Activated naive CD8-positive, alpha-beta T cell treated with anti-CD3 and anti-CD28 coated beads, Interleukin-2, amount 50 U/mL, for 24 hours (primary cell): Measurements from ENCODE around the gene CCDC38.

Source experiments
- ATAC-seq: fragments of 150-1000 bp; cut with Tn5 transposase; one replicate; pipeline ENCODE4 v1.10.0; 2021
- DNase-seq: peaks from one replicate; pipeline ENCODE4 v3.0.0; 2021
- H3K27ac Mint-ChIP-seq: one replicate; pipeline ENCODE4 v1.8.0; 2021; ENCODE audit warnings: mild to moderate bottlenecking, mixed read lengths
- H3K27me3 Mint-ChIP-seq: one replicate; pipeline ENCODE4 v1.8.0; 2021; ENCODE audit warnings: mixed read lengths
- H3K36me3 Mint-ChIP-seq: one replicate; pipeline ENCODE4 v1.8.0; 2021; ENCODE audit warnings: low read depth, mixed read lengths
- H3K4me1 Mint-ChIP-seq: one replicate; pipeline ENCODE4 v1.8.0; 2021; ENCODE audit warnings: mixed read lengths
- H3K4me3 Mint-ChIP-seq: one replicate; pipeline ENCODE4 v1.8.0; 2021; ENCODE audit warnings: mild to moderate bottlenecking, moderate library complexity, mixed read lengths
- H3K9me3 Mint-ChIP-seq: one replicate; pipeline ENCODE4 v1.8.0; 2021; ENCODE audit warnings: mixed read lengths

The CCDC38 gene

DNA sequence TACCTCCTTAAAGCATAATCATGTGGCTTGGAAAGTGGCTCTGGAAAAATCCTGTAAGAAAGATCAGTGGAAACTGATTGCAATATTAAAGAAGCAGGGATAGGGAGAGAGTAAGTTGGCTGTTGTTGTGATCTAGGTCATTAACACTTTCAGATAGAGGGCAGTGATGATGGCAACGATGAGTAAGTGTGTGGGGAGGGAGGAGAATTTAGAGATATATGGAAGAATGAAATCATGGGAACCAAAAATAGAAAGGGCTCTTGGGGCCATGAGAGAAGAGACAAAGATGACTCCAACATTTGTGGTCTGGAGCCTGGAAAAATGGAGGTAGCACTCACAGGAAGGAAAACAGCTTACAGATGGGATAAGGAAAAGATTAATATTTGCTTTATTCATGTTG is 60.3 kb downstream of the CCDC38 start:
- Mint-ChIP-seq H3K27me3 (no peaks in the 10 kb centered on the region), H3K4me3 (no peak overlapping the region), H3K4me1 (no peaks in the 10 kb centered on the region), H3K27ac (no peak overlapping the region), H3K9me3 (no peaks in the 10 kb centered on the region), H3K36me3 (no peaks in the 10 kb centered on the region)
- no peak for DNase-seq
- ATAC-seq = no peak

DNA sequence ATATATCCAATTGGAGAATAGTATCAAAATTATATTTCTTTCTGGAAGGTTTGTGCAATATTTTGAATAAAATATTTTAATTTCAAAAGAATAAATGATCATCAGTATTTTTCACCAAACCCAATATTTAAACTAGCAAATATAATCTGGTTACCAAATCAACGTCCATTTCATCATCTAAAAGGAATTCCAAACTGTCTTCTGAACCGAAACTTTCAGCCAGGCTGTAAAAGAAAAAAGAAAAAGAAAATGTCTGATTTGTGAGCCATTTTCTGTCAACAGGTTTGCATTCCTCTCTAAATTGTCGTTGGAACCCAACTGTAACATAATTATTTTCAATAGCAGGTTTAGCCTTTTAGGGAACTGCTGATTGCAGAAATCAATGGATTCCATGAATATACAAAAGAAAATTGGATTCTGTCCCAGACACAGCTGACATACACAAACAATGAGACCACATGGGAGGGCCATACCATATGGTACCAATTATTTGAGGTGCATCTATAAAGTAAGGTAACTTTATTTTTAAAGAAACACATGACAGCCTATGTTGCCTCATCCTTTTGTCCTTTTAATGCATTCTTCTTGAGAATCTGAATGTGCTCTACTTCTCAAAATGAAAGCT is 61.0 kb downstream of the CCDC38 start:
- H3K4me1 Mint-ChIP-seq = no peaks in the 10 kb centered on the region
- DNase-seq (no peak), ATAC-seq (no peak)
- no peaks in the 10 kb centered on the region for H3K36me3 Mint-ChIP-seq
- H3K4me3 Mint-ChIP-seq = no peak overlapping the region
- no peaks in the 10 kb centered on the region for H3K27me3 Mint-ChIP-seq
- no peak overlapping the region for H3K27ac Mint-ChIP-seq
- H3K9me3 Mint-ChIP-seq = no peaks in the 10 kb centered on the region

DNA sequence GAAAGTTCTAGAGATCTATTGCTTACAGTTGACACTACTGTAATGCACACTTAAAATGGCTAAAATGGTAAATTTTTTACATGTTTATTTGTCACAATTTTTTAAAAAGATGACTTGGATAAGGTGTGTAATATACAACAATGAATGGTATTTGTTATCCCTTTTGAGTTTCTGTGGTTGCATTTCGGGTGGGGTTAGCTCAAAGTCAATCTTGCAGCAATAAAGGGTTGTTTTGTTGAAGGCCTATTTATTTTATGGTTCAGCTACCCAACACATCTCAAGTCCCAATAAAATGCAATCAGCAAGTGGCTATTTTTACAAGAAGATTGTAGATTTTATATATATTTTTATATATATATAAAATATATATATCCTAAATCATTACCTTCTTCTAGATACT is 61.5 kb downstream of the CCDC38 start:
- Mint-ChIP-seq H3K4me1 (no peaks in the 10 kb centered on the region), H3K27ac (no peak overlapping the region), H3K27me3 (no peaks in the 10 kb centered on the region), H3K36me3 (no peaks in the 10 kb centered on the region), H3K4me3 (no peak overlapping the region), H3K9me3 (no peaks in the 10 kb centered on the region)
- DNase-seq (no peak), ATAC-seq (no peak)

DNA sequence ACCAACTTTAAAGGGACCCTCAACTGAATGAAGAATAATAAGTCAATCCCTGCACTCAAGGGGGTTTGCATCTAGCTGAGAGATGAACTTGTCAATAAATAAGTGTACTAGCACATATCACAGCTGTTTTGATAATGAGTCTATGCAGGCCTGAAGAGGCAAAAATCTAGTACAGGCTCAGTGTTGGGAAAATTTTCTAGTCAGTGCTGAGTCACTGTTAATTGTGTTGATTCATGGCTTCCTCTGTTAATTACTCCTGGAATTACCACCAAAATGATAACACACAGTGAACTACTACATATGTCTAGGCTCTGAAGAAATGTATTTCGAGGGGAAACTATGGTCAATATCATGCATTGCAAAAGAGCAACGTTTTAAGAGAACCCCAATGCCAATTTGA is 64.8 kb downstream of the CCDC38 start:
- ATAC-seq = no peak

DNA sequence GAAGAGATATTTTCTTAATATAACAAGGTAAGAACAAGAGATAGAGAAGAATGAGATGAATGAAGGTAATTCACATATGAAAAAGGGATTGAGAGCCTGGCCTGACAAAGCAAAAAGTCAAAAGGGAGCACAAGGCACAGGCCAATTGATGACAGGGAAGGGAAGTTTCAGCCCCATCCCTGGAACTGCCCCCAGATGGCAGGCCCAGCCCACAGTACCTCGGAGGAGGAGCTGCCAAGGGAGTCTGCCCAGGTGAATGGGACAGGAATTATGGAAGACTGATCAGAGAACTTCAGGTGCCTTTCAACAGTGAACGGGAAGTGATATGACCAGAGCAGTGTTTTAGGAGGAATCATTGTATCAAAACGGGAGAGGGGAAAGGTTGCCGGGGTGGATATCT is 68.0 kb downstream of the CCDC38 start:
- H3K9me3 Mint-ChIP-seq = no peaks in the 10 kb centered on the region
- no peak overlapping the region for H3K4me3 Mint-ChIP-seq
- no peak overlapping the region for H3K27ac Mint-ChIP-seq
- H3K27me3 Mint-ChIP-seq = no peaks in the 10 kb centered on the region
- DNase-seq = no peak
- ATAC-seq = no peak
- H3K36me3 Mint-ChIP-seq = peaks cover 19% of the 10 kb centered on the region
- H3K4me1 Mint-ChIP-seq = peaks cover 4% of the 10 kb centered on the region

More for the DNA sequence above, 64.8 kb downstream of the CCDC38 start:
- no peaks in the 10 kb centered on the region for H3K9me3 Mint-ChIP-seq
- no peaks in the 10 kb centered on the region for H3K27me3 Mint-ChIP-seq
- H3K4me3 Mint-ChIP-seq = no peak overlapping the region
- peaks cover 2% of the 10 kb centered on the region for H3K4me1 Mint-ChIP-seq
- H3K36me3 Mint-ChIP-seq = no peaks in the 10 kb centered on the region
- no peak for DNase-seq
- no peak overlapping the region for H3K27ac Mint-ChIP-seq

DNA sequence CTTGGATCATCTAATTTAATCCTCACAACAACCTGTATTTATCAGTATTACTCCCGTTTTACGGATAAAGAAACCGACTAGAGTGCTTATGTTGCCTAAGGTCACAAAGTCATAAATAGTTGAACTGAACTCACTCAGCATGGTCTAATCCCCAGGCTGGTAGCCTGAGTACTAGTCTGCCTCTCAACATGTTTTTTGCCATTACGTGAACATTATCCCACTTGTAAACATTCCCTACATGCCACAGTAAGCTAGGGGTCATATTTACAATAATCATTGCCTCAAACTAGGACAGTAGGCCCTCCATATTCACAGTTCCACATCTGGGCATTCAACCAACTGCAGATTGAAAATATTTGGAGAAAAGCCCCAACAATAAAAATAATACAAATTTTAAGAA is 71.5 kb downstream of the CCDC38 start:
- no peak overlapping the region for H3K27ac Mint-ChIP-seq
- DNase-seq = no peak
- ATAC-seq = no peak
- H3K9me3 Mint-ChIP-seq = no peaks in the 10 kb centered on the region
- H3K4me3 Mint-ChIP-seq = no peak overlapping the region
- peaks cover 37% of the 10 kb centered on the region for H3K36me3 Mint-ChIP-seq
- no peaks in the 10 kb centered on the region for H3K27me3 Mint-ChIP-seq
- peaks cover 13% of the 10 kb centered on the region for H3K4me1 Mint-ChIP-seq

DNA sequence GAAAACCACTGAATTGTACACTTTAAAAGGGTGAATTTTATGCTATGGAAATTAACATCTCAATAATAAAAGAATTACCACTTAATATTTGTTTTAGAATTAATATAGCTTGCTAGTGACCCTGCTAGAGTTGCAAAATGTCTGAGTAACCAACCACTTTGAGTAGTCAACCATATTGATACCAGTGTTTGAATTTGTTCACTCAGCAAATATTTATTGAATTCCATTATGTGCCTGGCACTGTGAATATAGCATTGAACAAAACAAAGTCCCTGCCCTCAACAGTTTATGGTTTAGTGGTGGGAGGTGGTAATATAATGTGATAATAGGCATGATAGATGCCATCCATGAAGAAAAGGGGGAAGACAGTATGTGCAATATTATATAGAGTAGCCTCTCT is 79.1 kb downstream of the CCDC38 start:
- H3K27ac Mint-ChIP-seq = no peak overlapping the region
- no peak overlapping the region for H3K4me3 Mint-ChIP-seq
- peaks cover 31% of the 10 kb centered on the region for H3K4me1 Mint-ChIP-seq
- peaks cover 60% of the 10 kb centered on the region for H3K36me3 Mint-ChIP-seq
- no peaks in the 10 kb centered on the region for H3K9me3 Mint-ChIP-seq
- ATAC-seq = no peak
- no peaks in the 10 kb centered on the region for H3K27me3 Mint-ChIP-seq
- no peak for DNase-seq

DNA sequence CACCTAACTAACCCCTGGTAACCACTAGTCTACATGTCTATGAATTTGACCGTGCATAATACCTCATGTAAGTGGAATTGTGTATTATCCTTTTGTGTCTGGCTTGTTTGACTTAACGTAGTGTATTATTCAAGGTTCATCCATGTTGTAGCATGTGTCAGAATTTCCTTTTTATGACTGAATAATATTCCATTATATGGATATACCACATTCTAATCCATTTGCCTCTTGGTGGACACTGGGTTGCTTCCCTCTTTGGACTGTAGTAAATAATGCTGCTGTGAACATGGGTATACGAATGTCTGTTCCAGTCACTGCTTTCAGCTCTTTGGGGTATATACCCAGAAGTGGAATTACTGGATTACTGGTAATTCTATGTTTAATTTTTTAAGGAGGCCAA is 80.4 kb downstream of the CCDC38 start:
- Mint-ChIP-seq H3K27me3 (peaks cover 2% of the 10 kb centered on the region), H3K4me1 (peaks cover 31% of the 10 kb centered on the region), H3K4me3 (no peak overlapping the region), H3K27ac (no peak overlapping the region), H3K36me3 (peaks cover 51% of the 10 kb centered on the region), H3K9me3 (no peaks in the 10 kb centered on the region)
- ATAC-seq (no peak), DNase-seq (no peak)

DNA sequence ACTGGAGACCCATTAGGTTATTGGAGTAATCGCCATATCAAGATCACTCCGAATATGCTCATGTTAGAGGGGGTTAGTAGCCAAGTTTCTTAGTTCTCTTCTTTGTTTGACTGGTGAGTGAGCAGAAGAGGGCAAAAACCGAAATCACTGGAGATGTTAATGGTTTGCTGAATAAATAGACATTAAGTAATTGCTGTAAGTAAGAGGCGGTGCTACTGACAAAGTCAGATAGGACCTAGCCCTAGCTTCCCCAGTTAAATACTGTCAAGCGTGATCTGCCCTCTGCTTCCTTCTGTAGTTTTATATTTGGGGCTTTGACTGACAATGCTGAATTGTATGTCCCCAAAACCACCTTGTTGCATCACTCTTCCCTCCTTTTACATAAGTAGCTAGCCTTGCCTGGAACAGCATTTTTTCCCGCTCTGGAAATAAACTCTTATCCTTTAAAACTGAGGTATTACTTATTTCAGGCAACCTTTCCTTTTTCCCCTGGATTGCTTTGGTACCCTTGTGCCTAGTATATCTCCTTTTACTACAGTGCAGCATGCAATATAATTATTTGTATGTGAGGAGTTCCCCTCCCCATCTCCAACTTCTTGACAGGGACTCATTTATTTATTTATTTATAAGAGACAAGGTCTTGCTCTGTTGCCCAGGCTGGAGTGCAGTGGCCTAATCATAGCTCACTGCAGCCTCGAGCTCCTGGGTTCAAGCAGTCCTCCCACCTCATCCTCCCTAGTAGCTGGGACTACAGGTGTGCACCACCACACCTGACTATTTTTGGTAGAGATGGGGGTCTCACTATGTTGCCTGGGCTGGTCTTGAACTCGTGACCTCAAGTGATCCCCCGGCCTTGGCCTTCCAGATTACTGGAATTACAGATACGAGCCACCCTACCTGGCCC is 82.2 kb downstream of the CCDC38 start:
- Mint-ChIP-seq H3K4me3 (no peak overlapping the region), H3K4me1 (peaks cover 31% of the 10 kb centered on the region), H3K36me3 (peaks cover 44% of the 10 kb centered on the region), H3K27me3 (peaks cover 2% of the 10 kb centered on the region), H3K9me3 (no peaks in the 10 kb centered on the region), H3K27ac (peak overlapping the region; percentile 57)
- ATAC-seq (no peak), DNase-seq (no peak)

DNA sequence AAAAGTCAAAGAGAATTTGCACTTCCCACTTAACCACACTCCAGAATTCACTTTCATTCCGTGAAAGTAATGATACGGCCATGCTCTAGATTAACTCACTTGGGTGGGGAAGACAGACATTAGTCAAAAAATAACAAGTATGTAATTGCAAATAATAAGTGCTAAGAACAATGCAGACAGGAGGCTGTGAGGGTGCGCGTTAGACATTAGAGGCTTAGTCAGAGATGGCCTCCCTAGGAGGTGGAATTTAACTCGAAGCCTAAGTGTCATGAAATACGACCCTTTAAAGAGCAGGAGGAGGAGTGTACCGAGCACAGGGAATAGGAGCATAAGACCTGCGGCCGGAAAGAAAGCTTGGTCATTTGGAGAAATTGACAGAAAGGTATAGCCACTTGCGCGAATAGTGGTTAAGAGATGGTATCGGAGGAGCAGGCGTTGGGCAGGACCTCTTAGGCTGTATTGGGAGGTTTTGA is 83.0 kb downstream of the CCDC38 start:
- H3K27me3 Mint-ChIP-seq = peaks cover 2% of the 10 kb centered on the region
- peak; percentile 58 for ATAC-seq
- peaks cover 31% of the 10 kb centered on the region for H3K4me1 Mint-ChIP-seq
- H3K36me3 Mint-ChIP-seq = peaks cover 40% of the 10 kb centered on the region
- H3K4me3 Mint-ChIP-seq = no peak overlapping the region
- no peak for DNase-seq
- H3K27ac Mint-ChIP-seq = no peak overlapping the region
- H3K9me3 Mint-ChIP-seq = no peaks in the 10 kb centered on the region

DNA sequence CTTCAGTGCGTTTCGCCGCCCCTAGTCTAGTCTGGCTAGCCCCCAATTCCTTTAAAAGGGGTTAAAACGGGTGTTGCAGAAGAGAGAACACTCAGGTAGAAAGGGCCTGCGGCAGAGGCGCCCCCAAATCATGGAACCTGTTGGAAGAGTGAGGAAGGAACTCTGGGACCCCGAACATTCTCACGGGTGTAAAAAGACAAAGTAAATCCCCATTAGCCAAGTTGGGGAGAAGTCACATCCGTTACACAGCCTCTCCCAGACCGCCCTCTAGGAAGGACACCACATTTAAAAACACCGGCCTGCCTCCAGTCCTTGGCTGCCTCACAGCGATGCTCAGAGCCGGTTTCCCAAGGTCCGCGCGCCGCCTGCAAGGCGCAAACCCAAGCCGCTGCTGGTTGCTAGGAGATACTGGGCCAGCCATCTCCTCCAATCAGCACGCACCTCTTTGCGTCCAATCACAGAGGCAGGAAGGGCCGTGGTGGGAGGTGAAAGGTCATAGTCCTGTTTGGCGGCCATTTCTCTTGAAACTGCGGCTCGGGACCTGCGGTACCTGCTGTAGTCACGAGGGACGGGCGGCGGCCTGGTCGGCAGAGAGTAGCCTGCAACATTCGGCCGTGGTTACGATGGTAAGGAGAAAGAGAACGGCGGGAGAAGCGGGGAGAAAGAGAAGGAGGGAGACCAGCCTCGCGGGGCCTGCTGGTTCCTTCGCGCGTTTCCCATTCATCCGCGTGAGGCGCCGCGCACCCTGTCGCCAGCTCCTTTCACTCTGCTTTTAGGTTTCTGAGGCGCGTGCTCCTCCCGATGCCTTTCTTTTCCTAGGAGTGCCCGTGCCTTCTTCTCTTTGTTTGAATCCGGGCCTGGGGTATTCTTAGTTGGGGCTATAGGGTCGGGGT is 83.7 kb downstream of the CCDC38 start, which contains the start of gene SNRPF:
TSS of gene SNRPF (plus strand) at position 502 of the 893 bp plus-strand sequence. CDS start at position 624, 122 bp downstream.
- H3K27ac Mint-ChIP-seq = no peak within 1 kb of the TSS
- DNase-seq (peak; percentile 90), ATAC-seq (peak; percentile 98)
- peaks cover 2% of the 10 kb centered on the region for H3K27me3 Mint-ChIP-seq
- H3K4me3 Mint-ChIP-seq = no peak within 1 kb of the TSS
- no peaks in the 10 kb centered on the region for H3K9me3 Mint-ChIP-seq
- H3K4me1 Mint-ChIP-seq = peaks cover 31% of the 10 kb centered on the region
- peaks cover 35% of the 10 kb centered on the region for H3K36me3 Mint-ChIP-seq

DNA sequence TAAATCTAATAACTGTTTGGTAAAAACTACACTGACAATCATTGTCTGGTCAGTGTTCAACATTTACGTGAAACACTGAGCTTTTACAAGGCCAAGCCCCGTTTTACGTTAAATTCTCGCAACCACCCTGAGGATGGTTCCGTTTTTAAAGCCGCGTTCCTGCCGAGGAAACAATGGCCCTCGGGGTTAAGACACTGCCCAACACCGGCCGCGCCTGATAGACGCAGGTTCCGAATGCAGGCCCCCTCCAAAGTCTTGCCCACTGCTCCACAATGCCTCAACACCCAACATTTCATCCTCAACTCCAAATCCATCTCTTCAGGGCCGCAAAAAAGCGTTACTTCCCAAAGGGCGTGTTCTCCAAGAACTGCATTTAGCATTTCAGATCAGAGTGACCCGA is 84.6 kb downstream of the CCDC38 start:
- no peak overlapping the region for H3K27ac Mint-ChIP-seq
- peaks cover 2% of the 10 kb centered on the region for H3K27me3 Mint-ChIP-seq
- DNase-seq (no peak), ATAC-seq (no peak)
- H3K4me3 Mint-ChIP-seq = no peak overlapping the region
- H3K36me3 Mint-ChIP-seq = peaks cover 26% of the 10 kb centered on the region
- H3K4me1 Mint-ChIP-seq = peaks cover 23% of the 10 kb centered on the region
- H3K9me3 Mint-ChIP-seq = no peaks in the 10 kb centered on the region

DNA sequence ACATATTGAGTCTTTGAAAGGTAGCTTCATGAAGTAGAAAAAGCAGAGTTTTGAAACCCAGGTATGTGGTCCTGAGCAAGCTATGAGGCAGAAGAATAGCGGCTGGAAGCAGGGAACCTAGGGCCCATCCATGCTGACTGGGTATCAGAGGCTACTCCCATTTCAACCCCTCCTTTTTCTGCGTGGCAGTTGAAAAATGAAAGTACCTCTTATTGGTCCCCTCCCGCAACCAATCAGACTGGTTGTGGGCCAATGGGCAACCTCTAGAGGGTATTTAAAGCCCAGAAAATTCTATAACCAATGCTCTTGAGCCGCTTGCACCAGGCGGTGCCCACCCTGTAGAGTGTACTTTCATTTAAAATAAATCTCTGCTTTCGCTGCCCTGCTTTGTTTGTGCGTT is 85.3 kb downstream of the CCDC38 start:
- ATAC-seq = no peak
- DNase-seq = no peak
- Mint-ChIP-seq H3K36me3 (peaks cover 21% of the 10 kb centered on the region), H3K9me3 (no peaks in the 10 kb centered on the region), H3K4me1 (peaks cover 18% of the 10 kb centered on the region), H3K27ac (no peak overlapping the region), H3K27me3 (peaks cover 2% of the 10 kb centered on the region), H3K4me3 (no peak overlapping the region)

DNA sequence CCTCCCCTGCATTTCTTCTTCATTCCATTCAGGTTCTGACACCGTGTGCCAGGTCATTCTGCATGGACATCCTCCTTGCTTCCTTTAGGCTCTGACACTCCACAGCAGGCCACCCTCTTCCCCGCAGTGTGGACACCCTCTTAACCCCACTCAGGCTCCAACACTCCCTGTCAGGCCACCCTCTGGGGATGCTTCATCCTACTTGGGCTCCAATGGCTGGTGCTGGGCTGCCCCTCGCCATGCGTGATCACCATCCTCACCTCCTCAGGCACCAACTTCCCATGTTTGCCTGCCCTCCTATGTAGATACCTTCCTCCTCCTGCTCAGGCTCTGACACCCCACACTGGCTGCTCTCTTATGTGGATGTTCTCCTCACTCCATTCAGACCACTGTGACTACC is 90.3 kb downstream of the CCDC38 start:
- H3K27me3 Mint-ChIP-seq = peaks cover 7% of the 10 kb centered on the region
- H3K4me3 Mint-ChIP-seq = no peak overlapping the region
- no peaks in the 10 kb centered on the region for H3K36me3 Mint-ChIP-seq
- H3K27ac Mint-ChIP-seq = no peak overlapping the region
- no peak for DNase-seq
- H3K9me3 Mint-ChIP-seq = no peaks in the 10 kb centered on the region
- ATAC-seq = no peak
- H3K4me1 Mint-ChIP-seq = peaks cover 4% of the 10 kb centered on the region
